ENCODE results near the gene ATF6B. TPM values are rescaled to one million over a fixed set of nuclear protein-coding genes. Genes with fewer than 3 reads are reported as not detected.

The ATF6B gene
- total RNA-seq, 2 donors from 2014 or later = 54.5 to 60.3 TPM

GRCh38 chr6:32151181-32151862 lies 23.3 kb upstream of the ATF6B start:
- no peaks in the 10 kb centered on the region for H3K27me3 ChIP-seq (ENCODE audit: control insufficient read depth, insufficient read depth, low read length, poor library complexity, severe bottlenecking)
- Mint-ChIP-seq H3K4me1 (peaks cover 51% of the 10 kb centered on the region), H3K4me3 (peak overlapping the region; percentile 97), H3K27me3 (ENCODE audit: insufficient read depth) (peaks cover 32% of the 10 kb centered on the region), H3K9me3 (no peaks in the 10 kb centered on the region), H3K27ac (no peak overlapping the region), H3K36me3 (ENCODE audit: low read depth) (peaks cover 11% of the 10 kb centered on the region)
- H3K9me3 ChIP-seq (ENCODE audit: control insufficient read depth, low read length) = no peaks in the 10 kb centered on the region
- TF ChIP-seq, protein P1, sequence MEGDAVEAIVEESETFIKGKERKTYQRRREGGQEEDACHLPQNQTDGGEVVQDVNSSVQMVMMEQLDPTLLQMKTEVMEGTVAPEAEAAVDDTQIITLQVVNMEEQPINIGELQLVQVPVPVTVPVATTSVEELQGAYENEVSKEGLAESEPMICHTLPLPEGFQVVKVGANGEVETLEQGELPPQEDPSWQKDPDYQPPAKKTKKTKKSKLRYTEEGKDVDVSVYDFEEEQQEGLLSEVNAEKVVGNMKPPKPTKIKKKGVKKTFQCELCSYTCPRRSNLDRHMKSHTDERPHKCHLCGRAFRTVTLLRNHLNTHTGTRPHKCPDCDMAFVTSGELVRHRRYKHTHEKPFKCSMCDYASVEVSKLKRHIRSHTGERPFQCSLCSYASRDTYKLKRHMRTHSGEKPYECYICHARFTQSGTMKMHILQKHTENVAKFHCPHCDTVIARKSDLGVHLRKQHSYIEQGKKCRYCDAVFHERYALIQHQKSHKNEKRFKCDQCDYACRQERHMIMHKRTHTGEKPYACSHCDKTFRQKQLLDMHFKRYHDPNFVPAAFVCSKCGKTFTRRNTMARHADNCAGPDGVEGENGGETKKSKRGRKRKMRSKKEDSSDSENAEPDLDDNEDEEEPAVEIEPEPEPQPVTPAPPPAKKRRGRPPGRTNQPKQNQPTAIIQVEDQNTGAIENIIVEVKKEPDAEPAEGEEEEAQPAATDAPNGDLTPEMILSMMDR (conservative IDR thresholded peaks at IDR 0.05) = no peak
- H3K4me3 ChIP-seq (ENCODE audit: low read length) = no peak overlapping the region
- H3K36me3 ChIP-seq (ENCODE audit: control insufficient read depth, insufficient read depth, low read length) = peaks cover 9% of the 10 kb centered on the region
- 62 to 88% methylated on average over 4 to 8 of the region's 8 CpGs for WGBS, 2 experiments (ENCODE audit: insufficient coverage in 1 of 2, insufficient read length in 1 of 2)
- peaks cover 11% of the 10 kb centered on the region for H3K4me1 ChIP-seq (ENCODE audit: control insufficient read depth, insufficient read depth, low read length)
- no peak overlapping the region for H3K9ac ChIP-seq (ENCODE audit: extremely low read depth, low read length, poor library complexity, severe bottlenecking)
- DNase-seq = no peak
- no peak overlapping the region for H3K27ac ChIP-seq (ENCODE audit: low read depth, low read length)

- peaks cover 56% of the 10 kb centered on the region for H3K4me1 Mint-ChIP-seq
- DNase-seq = peak; percentile 82
Observed at GRCh38 chr6:32149932-32150870, 22.2 kb upstream of the ATF6B start.

DNA sequence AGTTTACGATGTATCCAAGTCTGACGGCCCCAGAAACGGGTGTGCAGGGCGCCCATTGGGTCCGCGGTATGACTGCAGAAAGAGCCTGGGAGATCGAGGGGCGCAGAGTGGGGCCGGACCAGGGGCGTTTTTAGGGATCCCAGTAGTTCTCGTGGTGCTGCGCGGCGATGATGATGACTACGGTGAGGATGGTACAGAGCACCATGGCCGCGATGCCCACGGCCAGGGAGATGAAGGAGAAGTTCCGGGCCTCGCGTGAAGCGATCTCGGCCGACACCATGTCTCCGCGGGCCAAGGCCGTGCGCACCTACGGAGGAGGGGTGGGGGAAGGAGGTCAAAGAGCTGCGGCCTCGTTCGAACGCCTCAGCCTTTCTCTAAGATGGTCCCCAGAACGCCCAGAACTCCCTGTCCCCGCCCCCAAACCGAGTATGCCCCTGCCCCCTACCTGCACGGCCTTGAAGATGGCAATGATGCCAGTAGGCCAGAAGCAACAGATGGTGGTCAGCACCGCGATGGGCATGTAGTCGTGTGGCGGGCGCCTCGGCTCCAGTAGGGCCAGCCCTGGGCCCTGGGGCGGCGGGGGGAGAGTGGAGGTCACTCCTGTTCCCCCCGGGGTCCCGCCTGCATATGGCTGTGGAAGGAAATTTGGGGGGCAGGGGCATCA lies 21.2 kb upstream of the ATF6B start:
- Histone ChIP-seq H3K4me3 (ENCODE audit: low read length) (no peak overlapping the region), H3K27ac (ENCODE audit: low read depth, low read length) (no peak overlapping the region), H3K4me1 (ENCODE audit: control insufficient read depth, insufficient read depth, low read length) (peaks cover 14% of the 10 kb centered on the region), H3K9ac (ENCODE audit: extremely low read depth, low read length, poor library complexity, severe bottlenecking) (no peak overlapping the region), H3K36me3 (ENCODE audit: control insufficient read depth, insufficient read depth, low read length) (no peaks in the 10 kb centered on the region), H3K9me3 (ENCODE audit: control insufficient read depth, low read length) (no peaks in the 10 kb centered on the region), H3K27me3 (ENCODE audit: control insufficient read depth, insufficient read depth, low read length, poor library complexity, severe bottlenecking) (no peaks in the 10 kb centered on the region)
- Mint-ChIP-seq H3K27me3 (ENCODE audit: insufficient read depth) (peaks cover 32% of the 10 kb centered on the region), H3K9me3 (no peaks in the 10 kb centered on the region), H3K4me1 (peaks cover 56% of the 10 kb centered on the region), H3K27ac (no peak overlapping the region), H3K36me3 (ENCODE audit: low read depth) (no peaks in the 10 kb centered on the region), H3K4me3 (peak overlapping the region; percentile 27)
- TF ChIP-seq, protein P1 (conservative IDR thresholded peaks at IDR 0.05) = no peak
- no peak for DNase-seq
- 94% methylated on average over 29 to 47 of the region's 47 CpGs for WGBS, 2 experiments (ENCODE audit: insufficient coverage in 1 of 2, insufficient read length in 1 of 2)

More at GRCh38 chr6:32149932-32150870, 22.2 kb upstream of the ATF6B start:
- 72 to 88% methylated on average over 6 to 55 of the region's 55 CpGs for WGBS, 2 experiments (ENCODE audit: insufficient coverage in 1 of 2, insufficient read length in 1 of 2)
- TF ChIP-seq, protein P1 (conservative IDR thresholded peaks at IDR 0.05) = peak; percentile 17
- Histone ChIP-seq H3K4me3 (ENCODE audit: low read length) (no peak overlapping the region), H3K9me3 (ENCODE audit: control insufficient read depth, low read length) (no peaks in the 10 kb centered on the region), H3K4me1 (ENCODE audit: control insufficient read depth, insufficient read depth, low read length) (peaks cover 14% of the 10 kb centered on the region), H3K27me3 (ENCODE audit: control insufficient read depth, insufficient read depth, low read length, poor library complexity, severe bottlenecking) (no peaks in the 10 kb centered on the region), H3K9ac (ENCODE audit: extremely low read depth, low read length, poor library complexity, severe bottlenecking) (no peak overlapping the region), H3K36me3 (ENCODE audit: control insufficient read depth, insufficient read depth, low read length) (no peaks in the 10 kb centered on the region), H3K27ac (ENCODE audit: low read depth, low read length) (no peak overlapping the region)
- peaks cover 32% of the 10 kb centered on the region for H3K27me3 Mint-ChIP-seq (ENCODE audit: insufficient read depth)
- H3K4me3 Mint-ChIP-seq = peak overlapping the region; percentile 28
- no peak overlapping the region for H3K27ac Mint-ChIP-seq
- H3K36me3 Mint-ChIP-seq (ENCODE audit: low read depth) = peaks cover under 1% of the 10 kb centered on the region
- H3K9me3 Mint-ChIP-seq = no peaks in the 10 kb centered on the region
